ENCODE data around the gene RPP30.

Gene RPP30

DNA sequence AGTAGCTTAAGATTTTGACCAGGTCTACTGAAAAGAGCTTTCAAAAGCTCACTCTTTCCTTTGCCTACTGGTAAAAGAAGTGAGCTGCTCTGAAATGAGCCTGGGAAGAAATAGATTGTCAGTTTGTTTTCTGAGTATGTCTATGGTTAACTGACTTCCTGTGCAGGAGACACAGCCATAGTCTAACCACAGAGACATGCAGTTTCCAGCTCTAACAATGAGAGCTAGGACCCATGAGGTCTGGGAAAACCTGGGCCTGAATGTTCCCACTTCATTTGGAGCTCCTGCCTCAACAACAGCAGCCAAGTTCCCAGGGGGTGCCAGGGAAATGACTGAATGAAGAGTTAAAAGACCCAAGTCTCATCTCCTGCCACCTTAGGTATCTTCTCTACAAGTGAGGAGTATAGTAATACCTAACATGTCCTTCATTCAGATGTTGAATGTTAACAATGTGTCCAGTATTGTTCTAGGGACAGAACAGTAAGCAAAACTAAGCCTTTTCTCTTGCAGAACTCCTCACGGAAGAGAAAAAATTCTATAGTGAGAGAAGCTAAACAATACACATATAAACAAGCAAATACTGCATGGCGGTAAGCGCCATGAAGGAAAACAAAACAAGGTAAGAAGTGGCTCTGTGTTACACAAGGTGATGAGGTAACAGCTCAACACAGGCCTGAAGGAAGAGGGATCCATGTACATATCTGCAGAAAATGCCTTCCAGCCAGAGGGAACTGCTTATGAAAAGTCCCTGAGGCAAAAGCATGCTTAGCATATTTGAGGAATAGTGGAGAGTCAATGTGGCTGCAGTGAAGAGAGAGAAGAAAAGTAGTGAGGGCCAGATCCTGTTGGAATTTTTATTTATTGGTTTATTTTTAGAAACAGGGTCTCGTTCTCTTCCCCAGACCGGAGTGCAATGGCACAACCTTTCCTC is 75.5 kb downstream of the RPP30 start:
- no peak for DNase-seq
